ENCODE results near the gene DZIP3.
A peak's percentile ranks its signal among the peaks of the same experiment; 100 is the strongest.
"Not testable (repeated sequence)": the region's sequence is repeated elsewhere in the genome, so short reads cannot be mapped to it uniquely, and the experiment has no call there.

DZIP3 gene

GRCh38 chr3:108602249-108602934 is 12.9 kb downstream of the DZIP3 start:
- no peak for DNase-seq

GRCh38 chr3:108602935-108603294 is 13.4 kb downstream of the DZIP3 start:
- no peak for DNase-seq

GRCh38 chr3:108603691-108604090 is 14.2 kb downstream of the DZIP3 start:
- DNase-seq: no peak

- no peak for DNase-seq
These were observed 15.5 kb downstream of the DZIP3 start for GRCh38 chr3:108605028-108605427.

GRCh38 chr3:108605491-108605890 is 16.0 kb downstream of the DZIP3 start:
- DNase-seq: no peak

- no peak for DNase-seq
These were observed 19.2 kb downstream of the DZIP3 start for GRCh38 chr3:108608750-108609149.

GRCh38 chr3:108610651-108611050 is 21.1 kb downstream of the DZIP3 start:
- DNase-seq: no peak

GRCh38 chr3:108616090-108616489 is 26.6 kb downstream of the DZIP3 start:
- DNase-seq: not testable (repeated sequence)

GRCh38 chr3:108620250-108620649 is 30.7 kb downstream of the DZIP3 start:
- DNase-seq: no peak

- no peak for DNase-seq
These were observed 34.0 kb downstream of the DZIP3 start for GRCh38 chr3:108623504-108623903.

GRCh38 chr3:108629974-108630373 is 40.5 kb downstream of the DZIP3 start:
- DNase-seq: no peak

GRCh38 chr3:108642526-108642925 is 53.0 kb downstream of the DZIP3 start:
- DNase-seq: no peak

GRCh38 chr3:108645364-108645763 is 55.8 kb downstream of the DZIP3 start:
- DNase-seq: no peak

GRCh38 chr3:108655664-108656063 is 66.1 kb downstream of the DZIP3 start:
- not testable (repeated sequence) for DNase-seq

GRCh38 chr3:108661699-108662098 is 72.2 kb downstream of the DZIP3 start:
- DNase-seq: no peak

GRCh38 chr3:108662142-108662738 is 72.7 kb downstream of the DZIP3 start:
- peak; percentile 25 for DNase-seq

GRCh38 chr3:108664266-108664665 is 74.7 kb downstream of the DZIP3 start:
- DNase-seq: no peak

- DNase-seq: no peak
These were observed 77.8 kb downstream of the DZIP3 start for GRCh38 chr3:108667312-108667711.

GRCh38 chr3:108669208-108669607 is 79.7 kb downstream of the DZIP3 start:
- no peak for DNase-seq

- no peak for DNase-seq
These were observed 83.2 kb downstream of the DZIP3 start for GRCh38 chr3:108672701-108673100.

- no peak for DNase-seq
These were observed 84.6 kb downstream of the DZIP3 start for GRCh38 chr3:108673988-108674661.

- no peak for DNase-seq
These were observed 88.3 kb downstream of the DZIP3 start for GRCh38 chr3:108677811-108678210.

GRCh38 chr3:108692286-108692685 is 102.8 kb downstream of the DZIP3 start:
- not testable (repeated sequence) for DNase-seq

- no peak for DNase-seq
These were observed 108.9 kb downstream of the DZIP3 start for GRCh38 chr3:108698461-108698860.

All from left hindlimb (tissue), 1 donor.